ENCODE data around the gene NIPBL.
"Not testable (repeated sequence)": the region's sequence is repeated elsewhere in the genome, so short reads cannot be mapped to it uniquely, and the experiment has no call there.

The NIPBL gene

GRCh38 chr5:37071901-37072581 is 195.5 kb downstream of the NIPBL start:
- no peak for TF ChIP-seq CTCF (IDR thresholded peaks at IDR 0.05; ENCODE audit: low read depth, low read length)
- in situ Hi-C loops (cut with HindIII; ENCODE audit: low sequenced_read_pairs): no loop called here
- no peak overlapping the region for H3K4me3 ChIP-seq (ENCODE audit: low read depth, low read length)
- peak; percentile 84 for DNase-seq (ENCODE audit: low read depth, low spot score)

- TF ChIP-seq CTCF (IDR thresholded peaks at IDR 0.05; ENCODE audit: low read depth, low read length): no peak
- in situ Hi-C loops (cut with HindIII; ENCODE audit: low sequenced_read_pairs): no loop called here
- DNase-seq (ENCODE audit: low read depth, low spot score): no peak
- H3K4me3 ChIP-seq (ENCODE audit: low read depth, low read length): no peak overlapping the region
Observed at GRCh38 chr5:37075399-37075950, 198.9 kb downstream of the NIPBL start.

DNA sequence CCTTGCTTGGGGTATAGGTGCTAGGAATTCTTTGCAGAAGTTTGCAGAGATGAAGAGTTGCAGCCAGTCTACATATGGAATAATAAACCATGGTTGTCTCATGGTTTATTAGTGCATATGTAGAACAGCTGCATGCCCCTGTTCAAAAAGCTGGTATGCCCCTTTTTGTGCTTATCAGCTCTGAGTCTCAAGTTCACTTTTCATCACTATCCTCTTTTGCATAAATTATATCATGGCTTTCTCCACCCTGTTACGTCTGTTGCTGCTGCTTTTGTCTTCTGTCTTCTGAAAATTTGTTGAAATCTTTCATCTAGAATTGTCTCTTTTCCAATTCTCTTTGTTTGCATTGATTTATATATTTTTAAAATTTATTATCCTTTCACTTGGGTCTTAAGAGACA is 200.6 kb downstream of the NIPBL start:
- no peak for TF ChIP-seq CTCF (IDR thresholded peaks at IDR 0.05; ENCODE audit: low read depth, low read length)
- in situ Hi-C loops (cut with HindIII; ENCODE audit: low sequenced_read_pairs): no loop called here
- no peak overlapping the region for H3K4me3 ChIP-seq (ENCODE audit: low read depth, low read length)
- no peak for DNase-seq (ENCODE audit: low read depth, low spot score)

DNA sequence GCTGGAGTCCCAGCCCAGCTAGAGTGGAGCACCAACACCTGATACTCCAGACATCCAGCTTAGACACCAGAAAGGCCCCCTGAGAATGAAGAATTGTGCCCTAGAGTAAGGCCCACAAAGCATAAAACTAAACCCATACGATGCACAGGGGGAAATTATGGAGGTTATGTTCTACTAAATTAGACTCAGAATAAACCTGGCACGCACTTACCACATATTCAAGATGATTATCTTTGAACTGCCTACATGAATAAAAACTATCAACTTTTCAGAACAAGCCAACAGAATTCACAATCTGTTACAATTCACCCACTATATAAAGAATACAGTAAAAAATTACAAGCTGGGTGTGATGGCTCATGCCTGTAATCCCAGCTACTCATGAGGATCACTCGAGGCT is 204.1 kb downstream of the NIPBL start:
- TF ChIP-seq CTCF (IDR thresholded peaks at IDR 0.05; ENCODE audit: low read depth, low read length): no peak
- in situ Hi-C loops (cut with HindIII; ENCODE audit: low sequenced_read_pairs): no loop called here
- H3K4me3 ChIP-seq (ENCODE audit: low read depth, low read length): no peak overlapping the region
- no peak for DNase-seq (ENCODE audit: low read depth, low spot score)

DNA sequence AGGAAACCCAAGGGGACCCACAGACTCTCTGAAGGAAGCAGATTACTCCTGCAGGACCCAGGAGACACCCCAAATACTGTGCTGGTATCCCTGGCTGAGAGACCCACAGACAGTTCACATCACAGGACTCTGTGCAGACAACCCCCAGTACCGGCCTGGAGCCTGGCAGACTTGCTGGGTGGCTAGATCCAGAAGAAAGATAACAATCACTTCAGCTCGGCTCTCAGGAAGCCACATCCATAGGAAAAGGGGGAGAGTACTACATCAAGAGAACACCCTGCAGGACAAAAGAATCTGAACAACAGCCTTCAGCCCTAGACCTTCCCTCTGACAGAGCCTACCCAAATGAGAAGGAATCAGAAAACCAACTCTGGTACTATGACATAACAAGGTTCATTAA is 206.4 kb downstream of the NIPBL start:
- H3K4me3 ChIP-seq (ENCODE audit: low read depth, low read length); DNase-seq (ENCODE audit: low read depth, low spot score); in situ Hi-C loops (cut with HindIII; ENCODE audit: low sequenced_read_pairs): not testable (repeated sequence)

GRCh38 chr5:37086026-37086425 is 209.5 kb downstream of the NIPBL start:
- in situ Hi-C loops (cut with HindIII; ENCODE audit: low sequenced_read_pairs); DNase-seq (ENCODE audit: low read depth, low spot score): not testable (repeated sequence)

GRCh38 chr5:37086466-37087173 is 210.1 kb downstream of the NIPBL start:
- in situ Hi-C loops (cut with HindIII; ENCODE audit: low sequenced_read_pairs): no loop called here
- TF ChIP-seq CTCF (IDR thresholded peaks at IDR 0.05; ENCODE audit: low read depth, low read length): no peak
- DNase-seq (ENCODE audit: low read depth, low spot score): peak; percentile 63
- no peak overlapping the region for H3K4me3 ChIP-seq (ENCODE audit: low read depth, low read length)

More at GRCh38 chr5:37086026-37086425, 209.5 kb downstream of the NIPBL start:
- H3K4me3 ChIP-seq (ENCODE audit: low read depth, low read length): not testable (repeated sequence)

Data from astrocyte of the spinal cord (primary cell).